ENCODE measurements around the gene HARS1. TPM values are rescaled to one million over a fixed set of nuclear protein-coding genes. Genes with fewer than 3 reads are reported as not detected.
"Not testable (repeated sequence)": the region's sequence is repeated elsewhere in the genome, so short reads cannot be mapped to it uniquely, and the experiment has no call there.

The HARS1 gene
- total RNA-seq = 77.7 and 78.9 TPM in 2 replicates
- long read RNA-seq, transcript HARS-205 (13 exons, 1,896 nt) = minor isoform, 12 of 397 reads
- long read RNA-seq, transcript HARS-215 (13 exons, 1,945 nt) = major isoform, 330 of 397 reads
- long read RNA-seq, partial matches to known transcripts = 19 of 397 reads
- long read RNA-seq, other reads (novel, unspliced or antisense) = 32 of 397 reads

- Mint-ChIP-seq H3K4me3 (ENCODE audit: low read depth) (peak within 1 kb of the TSS; percentile 97), H3K9me3 (ENCODE audit: low read depth) (no peaks in the 10 kb centered on the region), H3K27ac (peak within 1 kb of the TSS; percentile 94), H3K27me3 (no peaks in the 10 kb centered on the region), H3K36me3 (ENCODE audit: insufficient read depth) (peaks cover 17% of the 10 kb centered on the region), H3K4me1 (ENCODE audit: low read depth) (peaks cover 21% of the 10 kb centered on the region)
- TF ChIP-seq CTCF (IDR thresholded peaks at IDR 0.05; ENCODE audit: unreplicated experiment) = no peak
- peak; percentile 72 for DNase-seq (ENCODE audit: low spot score, unreplicated experiment)
Measured at GRCh38 chr5:140690941-140691924, at the start of gene HARS1, which contains the start of gene HARS2. HARS1 (minus strand) TSS chr5:140691370; CDS start chr5:140691304, 66 bp downstream. HARS2 (plus strand) TSS chr5:140691455; CDS start chr5:140691649, 194 bp downstream.

- Mint-ChIP-seq H3K4me3 (ENCODE audit: low read depth) (no peak overlapping the region), H3K27me3 (peaks cover 25% of the 10 kb centered on the region), H3K27ac (no peak overlapping the region), H3K36me3 (ENCODE audit: insufficient read depth) (no peaks in the 10 kb centered on the region), H3K9me3 (ENCODE audit: low read depth) (no peaks in the 10 kb centered on the region), H3K4me1 (ENCODE audit: low read depth) (no peaks in the 10 kb centered on the region)
- no peak for DNase-seq (ENCODE audit: low spot score, unreplicated experiment)
- no peak for TF ChIP-seq CTCF (IDR thresholded peaks at IDR 0.05; ENCODE audit: unreplicated experiment)
Measured at GRCh38 chr5:140737486-140737885, 46.3 kb upstream of the HARS1 start.

GRCh38 chr5:140734354-140734753 lies 43.2 kb upstream of the HARS1 start:
- TF ChIP-seq CTCF (IDR thresholded peaks at IDR 0.05; ENCODE audit: unreplicated experiment) = peak; percentile 39
- Mint-ChIP-seq H3K27ac (no peak overlapping the region), H3K27me3 (peaks cover 26% of the 10 kb centered on the region), H3K4me1 (ENCODE audit: low read depth) (no peaks in the 10 kb centered on the region), H3K36me3 (ENCODE audit: insufficient read depth) (no peaks in the 10 kb centered on the region), H3K4me3 (ENCODE audit: low read depth) (no peak overlapping the region), H3K9me3 (ENCODE audit: low read depth) (no peaks in the 10 kb centered on the region)
- DNase-seq (ENCODE audit: low spot score, unreplicated experiment) = no peak

- Mint-ChIP-seq H3K9me3 (ENCODE audit: low read depth) (no peaks in the 10 kb centered on the region), H3K4me3 (ENCODE audit: low read depth) (no peak overlapping the region), H3K36me3 (ENCODE audit: insufficient read depth) (no peaks in the 10 kb centered on the region), H3K27ac (no peak overlapping the region), H3K4me1 (ENCODE audit: low read depth) (no peaks in the 10 kb centered on the region), H3K27me3 (peaks cover 34% of the 10 kb centered on the region)
- no peak for DNase-seq (ENCODE audit: low spot score, unreplicated experiment)
- TF ChIP-seq CTCF (IDR thresholded peaks at IDR 0.05; ENCODE audit: unreplicated experiment) = no peak
Measured at GRCh38 chr5:140733098-140733497, 41.9 kb upstream of the HARS1 start.

- peaks cover 22% of the 10 kb centered on the region for H3K27me3 Mint-ChIP-seq
- H3K36me3 Mint-ChIP-seq (ENCODE audit: insufficient read depth) = no peaks in the 10 kb centered on the region
- no peak for TF ChIP-seq CTCF (IDR thresholded peaks at IDR 0.05; ENCODE audit: unreplicated experiment)
- no peaks in the 10 kb centered on the region for H3K9me3 Mint-ChIP-seq (ENCODE audit: low read depth)
- H3K4me1 Mint-ChIP-seq (ENCODE audit: low read depth) = no peaks in the 10 kb centered on the region
- peak overlapping the region; percentile 75 for H3K4me3 Mint-ChIP-seq (ENCODE audit: low read depth)
- H3K27ac Mint-ChIP-seq = peak overlapping the region; percentile 95
- DNase-seq (ENCODE audit: low spot score, unreplicated experiment) = peak; percentile 50
Measured at GRCh38 chr5:140725799-140726471, 34.8 kb upstream of the HARS1 start.

- not testable (repeated sequence) for DNase-seq (ENCODE audit: low spot score, unreplicated experiment); H3K4me3 Mint-ChIP-seq (ENCODE audit: low read depth); H3K36me3 Mint-ChIP-seq (ENCODE audit: insufficient read depth); H3K9me3 Mint-ChIP-seq (ENCODE audit: low read depth); H3K4me1 Mint-ChIP-seq (ENCODE audit: low read depth); H3K27ac Mint-ChIP-seq
- H3K27me3 Mint-ChIP-seq = peaks cover 12% of the 10 kb centered on the region
Measured at GRCh38 chr5:140721395-140721794, 30.2 kb upstream of the HARS1 start.

- DNase-seq (ENCODE audit: low spot score, unreplicated experiment); H3K27ac Mint-ChIP-seq; H3K36me3 Mint-ChIP-seq (ENCODE audit: insufficient read depth); H3K9me3 Mint-ChIP-seq (ENCODE audit: low read depth); H3K4me1 Mint-ChIP-seq (ENCODE audit: low read depth); H3K4me3 Mint-ChIP-seq (ENCODE audit: low read depth): not testable (repeated sequence)
- peaks cover 11% of the 10 kb centered on the region for H3K27me3 Mint-ChIP-seq
Measured at GRCh38 chr5:140720738-140721137, 29.6 kb upstream of the HARS1 start.

Data from progenitor cell of endocrine pancreas (in vitro differentiated cells).